ENCODE data around the gene NLRP1.
A peak's percentile ranks its signal among the peaks of the same experiment; 100 is the strongest.

NLRP1 gene

GRCh38 chr17:5552841-5553240 is 31.5 kb downstream of the NLRP1 start:
- no peak for DNase-seq

DNA sequence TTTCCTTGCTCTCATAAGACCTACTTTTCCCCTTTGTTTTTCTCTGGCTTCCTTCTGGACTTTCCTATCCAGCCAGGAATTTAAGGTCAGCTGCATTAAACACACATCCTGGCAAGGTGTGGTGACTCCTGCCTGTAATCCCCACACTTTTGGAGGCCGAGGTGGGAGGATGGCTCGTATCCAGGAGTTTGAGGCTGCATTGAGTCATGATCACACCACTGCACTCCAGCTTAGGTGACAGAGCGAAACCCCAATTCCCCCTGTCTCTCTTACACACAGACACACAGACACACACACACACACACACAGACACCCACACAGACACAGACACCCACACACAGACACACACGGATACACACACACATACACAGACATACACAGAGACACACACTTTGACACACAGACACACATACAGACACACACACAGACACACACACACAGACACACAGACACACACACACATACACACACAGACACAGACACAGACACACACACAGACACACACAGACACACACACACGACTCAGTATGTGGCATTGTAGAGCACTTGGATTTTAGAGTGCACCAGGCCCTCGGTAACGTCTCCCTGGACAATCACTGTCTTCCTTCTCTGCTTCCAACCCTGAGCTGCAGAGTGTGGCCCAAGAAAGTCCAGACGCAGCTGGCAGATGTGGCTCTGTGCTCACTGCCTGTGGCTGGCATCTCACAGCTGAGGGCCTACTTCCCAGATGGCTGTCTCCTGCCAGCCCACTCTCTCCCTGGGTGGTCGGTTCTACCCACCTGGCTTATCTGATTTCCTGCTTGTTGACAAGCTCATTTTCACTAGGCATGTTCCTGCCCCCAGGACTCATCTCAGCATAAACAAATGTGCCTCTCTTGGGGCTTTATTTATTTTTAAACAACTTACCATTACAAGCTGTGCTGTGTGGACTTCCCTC is 39.0 kb downstream of the NLRP1 start:
- no peak for DNase-seq

DNA sequence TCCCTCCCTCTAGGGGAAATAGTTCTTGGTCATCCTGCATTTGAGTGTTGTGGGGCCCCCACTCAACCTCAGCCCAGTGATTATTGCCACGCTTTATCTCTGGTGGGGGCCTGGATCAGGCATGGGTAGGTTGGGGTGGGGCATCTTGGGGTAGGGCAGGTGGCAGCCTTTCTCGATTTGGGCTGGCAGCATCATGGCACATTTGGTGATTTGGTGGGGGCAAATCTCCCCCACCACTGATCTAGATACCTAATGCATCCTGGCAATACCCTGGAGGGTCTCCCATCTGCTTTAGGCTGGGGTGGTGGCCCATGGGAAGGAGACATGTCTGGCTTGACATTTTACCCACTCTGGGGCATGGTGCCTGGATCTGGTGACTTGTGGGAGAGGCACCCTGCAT is 40.2 kb downstream of the NLRP1 start:
- no peak for DNase-seq

GRCh38 chr17:5541610-5542202 is 42.6 kb downstream of the NLRP1 start:
- no peak for DNase-seq

GRCh38 chr17:5540321-5540720 is 44.0 kb downstream of the NLRP1 start:
- DNase-seq, result no peak

DNA sequence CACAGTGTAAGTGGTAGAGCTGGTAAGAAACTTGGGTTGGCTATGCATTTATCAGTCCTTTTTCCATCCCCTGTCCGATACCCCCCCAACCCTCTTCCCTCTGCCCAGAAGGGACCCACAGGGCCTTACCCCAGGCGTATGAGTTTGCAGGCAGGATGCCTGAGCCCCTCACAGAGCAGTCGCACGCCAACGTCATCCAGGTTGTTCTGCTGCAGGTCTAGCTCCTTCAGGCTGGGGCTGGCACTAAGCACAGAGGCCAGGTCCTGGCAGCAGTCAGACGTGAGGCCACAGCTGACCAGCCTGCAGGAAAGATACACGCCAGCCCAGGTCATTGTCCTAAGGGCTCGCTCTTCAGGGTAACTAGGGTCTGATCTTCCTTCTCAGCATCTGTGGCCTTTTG is 45.0 kb downstream of the NLRP1 start:
- DNase-seq, result no peak

GRCh38 chr17:5536866-5537650 is 47.3 kb downstream of the NLRP1 start:
- no peak for DNase-seq

GRCh38 chr17:5535436-5535835 is 48.9 kb downstream of the NLRP1 start:
- DNase-seq, result no peak

DNA sequence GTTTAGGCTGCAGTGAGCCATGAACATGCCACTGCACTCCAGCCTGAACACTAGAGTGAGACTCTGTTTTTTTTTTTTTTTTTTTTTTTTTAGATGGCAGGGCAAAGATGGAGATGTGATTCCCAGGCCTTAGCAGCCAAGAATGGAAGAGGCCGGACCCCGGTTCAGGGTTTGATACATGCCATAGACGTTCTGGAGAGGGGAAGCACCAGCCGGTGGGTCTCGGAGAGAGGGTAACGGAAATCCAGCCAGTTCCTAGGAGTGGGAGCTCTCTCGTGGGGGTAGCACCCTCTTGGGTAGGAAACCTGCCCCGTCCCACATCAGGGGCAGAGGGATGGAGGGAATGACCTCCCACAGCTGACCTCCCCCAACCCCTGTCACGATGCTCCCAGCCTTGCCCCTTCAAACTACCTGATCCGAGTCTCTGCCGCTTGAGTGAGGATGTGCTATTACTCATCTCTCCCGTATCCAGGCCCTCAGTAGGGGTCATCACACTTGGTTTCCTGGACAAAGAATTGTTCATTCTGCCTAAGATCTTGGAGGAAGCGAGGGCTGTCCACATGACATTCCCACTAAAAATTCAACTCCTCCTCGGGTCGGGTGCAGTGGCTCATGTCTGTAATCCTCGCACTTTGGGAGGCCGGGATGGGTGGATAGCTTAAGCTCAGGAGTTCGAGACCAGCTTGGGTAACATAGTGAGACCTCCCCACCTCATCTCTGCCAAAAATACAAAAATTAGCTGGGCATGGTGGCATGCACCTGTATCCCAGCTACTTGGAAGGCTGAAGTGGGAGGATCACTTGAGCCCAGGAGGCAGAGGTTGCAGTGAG is 50.6 kb downstream of the NLRP1 start:
- DNase-seq, result no peak

DNA sequence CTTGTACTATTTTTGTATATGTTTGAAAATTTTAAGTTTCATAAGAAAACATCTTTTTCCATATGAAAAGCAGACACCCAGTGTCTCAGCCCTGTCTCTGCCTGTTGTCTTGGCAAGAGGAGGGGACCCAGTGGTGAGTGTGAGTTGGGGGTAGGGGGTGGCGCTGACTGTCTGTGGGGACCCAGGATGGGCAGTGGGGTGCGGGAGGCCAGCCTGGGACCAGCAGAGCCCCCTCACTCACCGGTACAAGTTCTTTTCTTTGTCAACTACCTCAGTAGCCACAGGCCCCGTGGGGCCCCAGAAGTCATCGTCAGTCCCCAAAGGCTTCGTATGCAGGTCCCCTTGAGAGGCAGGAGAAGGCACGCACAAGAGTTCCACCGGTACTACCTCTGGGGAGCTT is 51.7 kb downstream of the NLRP1 start:
- no peak for DNase-seq

GRCh38 chr17:5531085-5531418 is 53.3 kb downstream of the NLRP1 start:
- DNase-seq, result no peak

- DNase-seq, result no peak
These were observed 53.8 kb downstream of the NLRP1 start for GRCh38 chr17:5530265-5531084.

DNA sequence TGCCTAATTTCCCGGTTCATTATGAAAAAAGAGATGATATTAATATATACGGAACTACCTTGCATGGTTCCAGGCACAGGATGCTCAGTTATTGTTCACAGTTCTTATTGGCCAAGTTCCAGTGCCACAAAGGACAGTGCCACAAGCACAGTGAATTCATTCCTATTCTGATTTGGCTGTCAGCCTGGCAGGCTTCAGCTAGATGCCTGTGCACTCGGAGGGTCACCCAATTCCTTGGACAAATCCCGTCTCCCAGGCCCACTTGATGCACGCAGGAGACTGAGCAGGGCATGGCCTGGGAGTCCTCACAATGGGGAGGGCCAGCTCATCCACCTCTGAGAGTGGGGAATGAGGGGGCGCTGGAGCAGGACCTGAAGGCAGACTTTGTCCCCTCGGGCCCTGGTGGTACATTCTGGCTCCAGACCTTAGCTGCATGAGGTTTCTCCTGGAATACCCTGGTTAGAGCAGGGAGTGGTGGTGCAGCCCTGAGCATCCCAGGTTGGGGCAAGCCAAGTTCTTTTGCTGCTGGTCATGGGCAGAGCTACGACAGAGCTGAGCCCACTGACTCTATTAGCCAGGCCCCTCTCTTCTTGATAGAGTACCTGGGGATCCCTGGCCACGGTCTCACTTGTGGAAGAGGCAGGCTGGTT is 56.6 kb downstream of the NLRP1 start:
- DNase-seq, result no peak

- peak; percentile 46 for DNase-seq
These were observed 57.3 kb downstream of the NLRP1 start for GRCh38 chr17:5526821-5527598.

DNA sequence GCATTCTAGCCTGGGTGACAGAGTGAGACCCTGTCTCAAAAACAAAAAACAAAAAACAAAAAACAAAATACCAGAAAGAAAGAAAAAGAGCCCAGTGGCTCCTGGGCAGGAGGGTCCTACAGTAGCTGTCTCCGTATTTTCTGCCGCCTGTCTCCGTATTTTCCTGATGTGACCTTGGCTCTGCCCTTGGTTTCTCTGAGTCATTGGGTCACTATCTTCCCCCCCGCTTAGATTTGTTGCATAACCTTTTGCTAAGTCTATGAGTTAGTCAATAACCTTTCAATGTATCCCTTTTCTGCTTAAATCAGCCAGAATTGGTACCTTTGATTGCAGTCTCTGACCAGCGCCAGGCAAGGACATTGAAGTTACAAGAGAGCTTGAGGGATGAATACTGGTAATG is 61.1 kb downstream of the NLRP1 start:
- DNase-seq, result no peak

- no peak for DNase-seq
These were observed 61.8 kb downstream of the NLRP1 start for GRCh38 chr17:5522476-5522875.

- no peak for DNase-seq
These were observed 68.1 kb downstream of the NLRP1 start for GRCh38 chr17:5516060-5516792.

- no peak for DNase-seq
These were observed 69.3 kb downstream of the NLRP1 start for GRCh38 chr17:5514976-5515375.

GRCh38 chr17:5513628-5514027 is 70.7 kb downstream of the NLRP1 start:
- DNase-seq, result no peak

Measured in activated CD8-positive, alpha-beta memory T cell treated with anti-CD3 and anti-CD28 coated beads, Interleukin-2, amount 50 U/mL, for 4 hours (primary cell).